Measurements from ENCODE around the gene JOSD2. TPM values are rescaled to one million over a fixed set of nuclear protein-coding genes. Genes with fewer than 3 reads are reported as not detected.

The JOSD2 gene
- total and polyA plus RNA-seq, 8 donors = 9.9 to 79.4 (median 61.0) TPM; not detected in 1

DNA sequence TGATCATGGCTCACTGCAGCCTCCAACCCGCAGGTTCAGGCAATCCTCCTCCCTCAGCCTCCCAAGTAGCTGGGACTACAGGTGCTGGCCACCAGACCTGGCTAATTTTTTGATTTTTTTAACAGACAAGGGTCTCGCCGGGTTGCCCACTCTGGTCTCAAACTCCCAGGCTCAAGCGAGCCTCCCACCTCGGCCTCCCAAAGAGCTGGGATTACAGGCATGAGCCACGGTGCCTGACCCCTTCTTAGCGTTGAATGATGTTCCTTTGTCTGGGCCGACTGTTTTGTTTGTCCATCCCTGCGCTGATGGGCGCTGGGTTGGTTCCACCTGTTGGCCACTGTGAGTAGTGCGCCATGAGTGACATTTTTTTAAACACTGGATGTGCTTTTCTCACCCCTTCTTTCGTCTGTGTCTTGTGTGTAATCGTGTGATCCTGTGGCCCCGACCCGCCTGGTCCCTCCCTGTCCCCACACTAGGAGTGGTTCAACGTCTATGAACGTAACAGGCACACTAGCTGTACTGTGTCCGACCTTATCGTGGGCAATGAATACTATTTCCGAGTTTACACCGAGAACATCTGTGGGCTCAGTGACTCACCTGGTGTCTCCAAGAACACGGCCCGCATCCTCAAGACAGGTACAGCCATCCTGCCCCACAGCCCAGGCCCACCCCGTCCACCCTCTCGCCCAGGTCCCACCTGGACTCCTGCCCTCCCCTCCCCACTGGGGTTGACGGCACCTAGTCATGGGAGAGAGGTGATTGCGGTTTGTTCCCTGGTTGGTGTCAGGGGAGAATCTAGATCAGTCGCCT, 49.7 kb downstream of the JOSD2 start:
- Histone ChIP-seq H3K4me1 (peaks cover 0 to 1% (median 0%) of the 10 kb centered on the region in 4 donors), H3K4me3 (no peak overlapping the region), H3K27ac (no peak overlapping the region), H3K27me3 (peaks cover 0 to 80% (median 31%) of the 10 kb centered on the region in 3 donors), H3K36me3 (no peaks in the 10 kb centered on the region), H3K9me3 (no peaks in the 10 kb centered on the region)
- TF ChIP-seq POLR2A (IDR thresholded peaks at IDR 0.05) (no peak), POLR2AphosphoS5 (IDR thresholded peaks at IDR 0.05) (no peak), EP300 (IDR thresholded peaks at IDR 0.05) (no peak)
- TF ChIP-seq, protein P1, sequence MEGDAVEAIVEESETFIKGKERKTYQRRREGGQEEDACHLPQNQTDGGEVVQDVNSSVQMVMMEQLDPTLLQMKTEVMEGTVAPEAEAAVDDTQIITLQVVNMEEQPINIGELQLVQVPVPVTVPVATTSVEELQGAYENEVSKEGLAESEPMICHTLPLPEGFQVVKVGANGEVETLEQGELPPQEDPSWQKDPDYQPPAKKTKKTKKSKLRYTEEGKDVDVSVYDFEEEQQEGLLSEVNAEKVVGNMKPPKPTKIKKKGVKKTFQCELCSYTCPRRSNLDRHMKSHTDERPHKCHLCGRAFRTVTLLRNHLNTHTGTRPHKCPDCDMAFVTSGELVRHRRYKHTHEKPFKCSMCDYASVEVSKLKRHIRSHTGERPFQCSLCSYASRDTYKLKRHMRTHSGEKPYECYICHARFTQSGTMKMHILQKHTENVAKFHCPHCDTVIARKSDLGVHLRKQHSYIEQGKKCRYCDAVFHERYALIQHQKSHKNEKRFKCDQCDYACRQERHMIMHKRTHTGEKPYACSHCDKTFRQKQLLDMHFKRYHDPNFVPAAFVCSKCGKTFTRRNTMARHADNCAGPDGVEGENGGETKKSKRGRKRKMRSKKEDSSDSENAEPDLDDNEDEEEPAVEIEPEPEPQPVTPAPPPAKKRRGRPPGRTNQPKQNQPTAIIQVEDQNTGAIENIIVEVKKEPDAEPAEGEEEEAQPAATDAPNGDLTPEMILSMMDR (IDR thresholded peaks at IDR 0.05) = peak in 5 of 7 experiments; percentile 69 to 83 (median 80)
- WGBS, 5 donors = 31 to 32% (median 31%) methylated on average over 26 to 28 of the region's 28 CpGs
- intact Hi-C loops (cut with DNase I; ENCODE audit: low total_unique reads) = no loop called here
- DNase-seq = peak; percentile 62 to 84

DNA sequence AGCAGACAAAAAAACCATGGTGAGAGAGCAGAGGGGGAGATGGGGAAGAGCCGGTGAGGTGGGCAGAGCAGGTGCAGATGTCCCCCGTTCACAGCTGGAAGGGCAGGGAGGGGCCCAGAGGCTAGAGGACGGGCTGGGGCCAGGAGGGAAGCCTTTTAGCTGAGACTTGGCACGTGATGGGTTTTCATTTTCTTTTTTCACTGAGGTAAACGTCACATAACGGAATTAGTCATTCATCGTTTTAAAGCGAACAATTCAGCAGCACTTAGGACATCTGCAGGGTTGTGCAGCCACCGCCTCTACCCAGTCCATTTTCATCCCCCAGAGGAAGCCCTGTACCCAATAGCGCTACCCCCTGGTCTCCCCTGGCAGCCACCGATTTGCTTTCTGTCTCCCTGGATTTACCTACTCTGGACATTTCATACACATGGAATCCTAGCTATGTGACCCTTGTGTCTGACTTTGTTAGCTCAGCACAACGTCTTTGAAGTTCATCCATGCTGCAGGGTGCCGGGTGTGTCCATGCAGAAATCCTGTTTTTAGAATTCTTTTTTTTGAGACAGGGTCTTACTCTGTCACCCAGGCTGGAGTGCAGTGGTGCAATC, 50.7 kb downstream of the JOSD2 start:
- H3K9me3 ChIP-seq = no peaks in the 10 kb centered on the region
- H3K4me3 ChIP-seq = no peak overlapping the region
- H3K27me3 ChIP-seq = peaks cover 0 to 72% (median 31%) of the 10 kb centered on the region in 3 donors
- WGBS, 5 donors = 19 to 23% (median 22%) methylated on average over 13 of the region's 13 CpGs
- TF ChIP-seq POLR2A (IDR thresholded peaks at IDR 0.05) (no peak), EP300 (IDR thresholded peaks at IDR 0.05) (no peak)
- TF ChIP-seq, protein P1 (IDR thresholded peaks at IDR 0.05) = no peak
- no peaks in the 10 kb centered on the region for H3K4me1 ChIP-seq
- DNase-seq = no peak
- intact Hi-C loops (cut with DNase I; ENCODE audit: low total_unique reads) = no loop called here
- H3K27ac ChIP-seq = no peak overlapping the region
- H3K36me3 ChIP-seq = no peaks in the 10 kb centered on the region

DNA sequence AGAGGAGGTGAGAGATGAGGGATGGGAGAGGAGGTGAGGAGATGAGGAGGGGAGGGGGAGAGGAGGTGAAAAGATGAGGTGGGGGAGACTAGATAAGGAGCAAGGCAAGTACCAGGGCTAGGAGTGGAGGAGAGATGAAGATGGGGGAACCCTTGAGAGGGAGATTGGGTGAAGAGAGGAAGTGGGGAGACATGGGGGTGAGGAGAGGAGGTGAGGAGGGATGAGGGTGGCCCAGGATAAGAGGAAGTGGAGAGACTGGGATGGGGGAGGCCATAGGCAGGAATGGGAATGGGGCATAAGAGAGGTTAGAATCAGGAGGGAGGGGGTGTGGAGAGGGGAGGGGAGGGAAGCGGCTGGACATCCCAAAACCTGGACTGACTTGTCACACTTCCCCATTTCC, 51.4 kb downstream of the JOSD2 start:
- H3K4me3 ChIP-seq = no peak overlapping the region
- no peaks in the 10 kb centered on the region for H3K36me3 ChIP-seq
- no peaks in the 10 kb centered on the region for H3K9me3 ChIP-seq
- TF ChIP-seq POLR2A (IDR thresholded peaks at IDR 0.05) (no peak), EP300 (IDR thresholded peaks at IDR 0.05) (no peak), POLR2AphosphoS5 (IDR thresholded peaks at IDR 0.05) (no peak)
- TF ChIP-seq, protein P1 (IDR thresholded peaks at IDR 0.05) = no peak
- intact Hi-C loops (cut with DNase I; ENCODE audit: low total_unique reads) = loop anchor here (5.0 kb wide), 1 partner anchor 92 kb away; the partner anchor contains the start of gene NAPSA
- no peaks in the 10 kb centered on the region for H3K4me1 ChIP-seq
- 43 to 71% (median 55%) methylated on average over 1 of the region's 1 CpG for WGBS, 5 donors
- H3K27ac ChIP-seq = no peak overlapping the region
- peaks cover 0 to 66% (median 31%) of the 10 kb centered on the region in 3 donors for H3K27me3 ChIP-seq
- no peak for DNase-seq

DNA sequence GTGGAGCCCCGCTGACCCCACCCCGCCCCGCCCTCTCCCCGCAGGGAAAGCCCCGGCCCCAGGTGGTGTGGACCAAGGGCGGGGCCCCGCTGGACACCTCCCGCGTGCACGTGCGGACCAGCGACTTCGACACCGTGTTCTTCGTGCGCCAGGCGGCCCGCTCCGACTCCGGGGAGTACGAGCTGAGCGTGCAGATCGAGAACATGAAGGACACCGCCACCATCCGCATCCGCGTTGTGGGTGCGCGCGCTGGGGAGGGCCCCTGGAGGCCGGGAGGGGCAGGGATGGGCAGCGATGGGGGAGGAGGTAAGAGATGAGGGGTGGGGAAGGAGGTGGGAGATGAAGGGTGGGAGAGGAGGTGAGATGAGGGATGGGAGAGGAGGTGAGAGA, 51.9 kb downstream of the JOSD2 start:
- H3K27me3 ChIP-seq = peaks cover 0 to 60% (median 31%) of the 10 kb centered on the region in 3 donors

More for the DNA sequence above, 51.9 kb downstream of the JOSD2 start:
- TF ChIP-seq EP300 (IDR thresholded peaks at IDR 0.05) (no peak), POLR2A (IDR thresholded peaks at IDR 0.05) (no peak), POLR2AphosphoS5 (IDR thresholded peaks at IDR 0.05) (no peak)
- TF ChIP-seq, protein P1 (IDR thresholded peaks at IDR 0.05) = no peak
- 49 to 85% (median 55%) methylated on average over 4 to 32 of the region's 32 CpGs for WGBS, 5 donors
- DNase-seq = no peak
- no peaks in the 10 kb centered on the region for H3K4me1 ChIP-seq
- no peaks in the 10 kb centered on the region for H3K9me3 ChIP-seq
- H3K4me3 ChIP-seq = no peak overlapping the region
- no peaks in the 10 kb centered on the region for H3K36me3 ChIP-seq
- intact Hi-C loops (cut with DNase I; ENCODE audit: low total_unique reads) = loop anchor here (5.0 kb wide), 1 partner anchor 92 kb away; the partner anchor contains the start of gene NAPSA
- no peak overlapping the region for H3K27ac ChIP-seq
